ENCODE data around the gene PLAC9.

DNA sequence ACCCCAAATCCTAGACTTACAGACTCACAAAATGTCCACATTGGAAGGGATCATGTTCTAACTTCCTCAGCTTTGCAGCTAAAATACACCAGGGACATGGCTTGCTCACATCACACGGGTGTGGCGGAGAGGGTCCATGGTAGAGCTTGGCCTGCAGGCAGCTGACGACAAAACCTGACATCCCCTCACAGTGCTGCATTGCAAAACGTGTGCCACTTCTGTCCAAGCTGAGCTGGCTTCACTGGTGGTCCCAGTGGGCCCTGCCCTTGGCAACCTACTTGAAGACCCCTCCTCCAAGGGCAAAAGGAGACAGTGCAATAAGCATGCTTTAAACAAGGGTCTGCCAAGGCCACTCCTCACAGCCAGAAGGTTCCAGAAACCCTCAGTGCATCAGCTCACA, 50.9 kb downstream of the PLAC9 start:
- TF ChIP-seq TEAD4 (IDR thresholded peaks at IDR 0.05) (no peak), CREB1 (IDR thresholded peaks at IDR 0.05; ENCODE audit: low read depth) (no peak), FOXM1 (IDR thresholded peaks at IDR 0.05; ENCODE audit: borderline replicate concordance, low read depth) (no peak), YY1 (IDR thresholded peaks at IDR 0.05; ENCODE audit: low read depth) (no peak), CEBPB (IDR thresholded peaks at IDR 0.05) (no peak), EP300 (IDR thresholded peaks at IDR 0.05; ENCODE audit: borderline replicate concordance) (no peak), EGR1 (IDR thresholded peaks at IDR 0.05) (no peak), RAD21 (IDR thresholded peaks at IDR 0.05; ENCODE audit: low read depth) (no peak), NFIC (IDR thresholded peaks at IDR 0.05) (no peak)
- TF ChIP-seq, protein P1, sequence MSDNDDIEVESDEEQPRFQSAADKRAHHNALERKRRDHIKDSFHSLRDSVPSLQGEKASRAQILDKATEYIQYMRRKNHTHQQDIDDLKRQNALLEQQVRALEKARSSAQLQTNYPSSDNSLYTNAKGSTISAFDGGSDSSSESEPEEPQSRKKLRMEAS (IDR thresholded peaks at IDR 0.05), result no peak
- TF ChIP-seq, protein P2, sequence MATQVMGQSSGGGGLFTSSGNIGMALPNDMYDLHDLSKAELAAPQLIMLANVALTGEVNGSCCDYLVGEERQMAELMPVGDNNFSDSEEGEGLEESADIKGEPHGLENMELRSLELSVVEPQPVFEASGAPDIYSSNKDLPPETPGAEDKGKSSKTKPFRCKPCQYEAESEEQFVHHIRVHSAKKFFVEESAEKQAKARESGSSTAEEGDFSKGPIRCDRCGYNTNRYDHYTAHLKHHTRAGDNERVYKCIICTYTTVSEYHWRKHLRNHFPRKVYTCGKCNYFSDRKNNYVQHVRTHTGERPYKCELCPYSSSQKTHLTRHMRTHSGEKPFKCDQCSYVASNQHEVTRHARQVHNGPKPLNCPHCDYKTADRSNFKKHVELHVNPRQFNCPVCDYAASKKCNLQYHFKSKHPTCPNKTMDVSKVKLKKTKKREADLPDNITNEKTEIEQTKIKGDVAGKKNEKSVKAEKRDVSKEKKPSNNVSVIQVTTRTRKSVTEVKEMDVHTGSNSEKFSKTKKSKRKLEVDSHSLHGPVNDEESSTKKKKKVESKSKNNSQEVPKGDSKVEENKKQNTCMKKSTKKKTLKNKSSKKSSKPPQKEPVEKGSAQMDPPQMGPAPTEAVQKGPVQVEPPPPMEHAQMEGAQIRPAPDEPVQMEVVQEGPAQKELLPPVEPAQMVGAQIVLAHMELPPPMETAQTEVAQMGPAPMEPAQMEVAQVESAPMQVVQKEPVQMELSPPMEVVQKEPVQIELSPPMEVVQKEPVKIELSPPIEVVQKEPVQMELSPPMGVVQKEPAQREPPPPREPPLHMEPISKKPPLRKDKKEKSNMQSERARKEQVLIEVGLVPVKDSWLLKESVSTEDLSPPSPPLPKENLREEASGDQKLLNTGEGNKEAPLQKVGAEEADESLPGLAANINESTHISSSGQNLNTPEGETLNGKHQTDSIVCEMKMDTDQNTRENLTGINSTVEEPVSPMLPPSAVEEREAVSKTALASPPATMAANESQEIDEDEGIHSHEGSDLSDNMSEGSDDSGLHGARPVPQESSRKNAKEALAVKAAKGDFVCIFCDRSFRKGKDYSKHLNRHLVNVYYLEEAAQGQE (IDR thresholded peaks at IDR 0.05; ENCODE audit: low read depth), result no peak
